HepG2 (cell line): ENCODE data around the gene SPRN. TPM values are rescaled to one million over a fixed set of nuclear protein-coding genes. Genes with fewer than 3 reads are reported as not detected.

ENCODE experiments used
- ATAC-seq: fragments of 200-7000 bp; cut with Tn5 transposase; 3 replicates; pipeline ENCODE4 v1.9.1; 2020; ENCODE audit warnings: mild to moderate bottlenecking, moderate library complexity
- BruUV-seq: library from RNA; stranded (reverse); fragments of 400-500 nt; replicated peaks from 2 replicates; lab custom pipeline; 2021; lab: Mats Ljungman, UMichigan
- CTCF ChIA-PET: fragments of 300-600 bp; formaldehyde crosslinking; extraction: SDS; loops from one replicate; lab custom pipeline; 2021; ENCODE audit warnings: low total read pairs, inconsistent platforms, low intra/inter-chr PET ratio; lab: Yijun Ruan, JAX
- POLR2A ChIA-PET: fragments of 350-600 bp; sonication (Branson Sonifier 250); formaldehyde crosslinking; loops from one replicate; lab custom pipeline; 2020; ENCODE audit warnings: antibody characterized with exemption, inconsistent platforms; lab: Yijun Ruan, JAX
- DNase-seq: peaks from one replicate; pipeline ENCODE4 v3.0.0-alpha.2; 2015; ENCODE audit warnings: low spot score
- FAIRE-seq: peaks from 3 replicates; lab custom pipeline; 2011; peaks lifted over from hg19 to GRCh38; lab: Jason Lieb, UNC
- H2AFZ ChIP-seq: one replicate; pipeline ENCODE4 v1.6.1; 2011; ENCODE audit warnings: low read length, inconsistent platforms
- H3K27ac ChIP-seq: fragments of 300-600 bp; 3 replicates; pipeline ENCODE4 v1.8.0; 2011; ENCODE audit warnings: mixed run types, mild to moderate bottlenecking, mixed read lengths, low read length, inconsistent platforms; ENCODE audit not compliant: insufficient read depth; ENCODE audit errors: extremely low read length
- H3K27me3 ChIP-seq, 2 experiments: fragments of 200-600 bp in 1 of 2; 2 replicates in 1 of 2; 3 replicates in 1 of 2; pipeline versions ENCODE4 v1.6.0 to v1.8.0; 2011; ENCODE audit warnings: low read length in 2 of 2, mild to moderate bottlenecking in 2 of 2, moderate library complexity in 2 of 2, inconsistent platforms in 1 of 2; ENCODE audit not compliant: insufficient read depth in 2 of 2, control insufficient read depth in 1 of 2
- H3K36me3 ChIP-seq, 2 experiments: fragments of 200-600 bp in 1 of 2; replicated peaks in 1 of 2; 2 replicates in 1 of 2; 3 replicates in 1 of 2; pipeline versions ENCODE4 v1.5.1 to v1.8.0; 2011; ENCODE audit warnings: low read length in 2 of 2, inconsistent platforms in 1 of 2; ENCODE audit not compliant: insufficient read depth in 2 of 2, control insufficient read depth in 1 of 2
- H3K4me1 ChIP-seq: 2 replicates; pipeline ENCODE4 v1.5.1; 2012; ENCODE audit warnings: low read length, inconsistent platforms; ENCODE audit not compliant: insufficient read depth
- H3K4me2 ChIP-seq: 2 replicates; pipeline ENCODE4 v1.6.0; 2011; ENCODE audit warnings: low read depth, low read length, inconsistent platforms
- H3K4me3 ChIP-seq, 3 experiments: fragments of 200-600 bp in 1 of 3; sonication (generic), shearing (Covaris generic) in 1 of 3; replicated peaks in 1 of 3; 2 replicates each; pipeline ENCODE4 v1.5.1; 2011 to 2016; ENCODE audit warnings: low read length in 3 of 3, inconsistent platforms in 2 of 3, low read depth in 2 of 3, mild to moderate bottlenecking in 2 of 3, control low read depth in 1 of 3, mixed read lengths in 1 of 3; ENCODE audit not compliant: insufficient read depth in 1 of 3
- H3K79me2 ChIP-seq: one replicate; pipeline ENCODE4 v1.6.1; 2011; ENCODE audit warnings: low read length, inconsistent platforms; ENCODE audit not compliant: insufficient read depth
- H3K9ac ChIP-seq: 2 replicates; pipeline ENCODE4 v1.6.0; 2011; ENCODE audit warnings: mild to moderate bottlenecking, low read depth, low read length, inconsistent platforms; ENCODE audit not compliant: insufficient read depth
- H3K9me3 ChIP-seq: 2 replicates; pipeline ENCODE4 v1.5.1; 2012; ENCODE audit warnings: mild to moderate bottlenecking, low read length
- H4K20me1 ChIP-seq: 2 replicates; pipeline ENCODE4 v1.6.0; 2011; ENCODE audit warnings: inconsistent platforms, mild to moderate bottlenecking, low read length, moderate library complexity; ENCODE audit not compliant: insufficient read depth
- BCL3 ChIP-seq: sonication (generic); formaldehyde crosslinking; IDR thresholded peaks from 2 replicates; pipeline ENCODE4 v1.5.1; 2020; ENCODE audit warnings: mild to moderate bottlenecking, missing genetic modification reagents, moderate library complexity
- CBX2 ChIP-seq, 2 experiments: fragments of 200-600 bp in 1 of 2; sonication (generic); formaldehyde crosslinking in 1 of 2; IDR thresholded peaks; 2 replicates each; pipeline versions ENCODE4 v1.7.0 to v1.8.1; 2018 to 2022; ENCODE audit warnings: low read depth in 2 of 2, low read length in 1 of 2, mild to moderate bottlenecking in 1 of 2, missing genetic modification reagents in 1 of 2
- KDM2A ChIP-seq: sonication (generic); formaldehyde crosslinking; IDR thresholded peaks from 2 replicates; pipeline ENCODE4 v1.4.0; 2020; ENCODE audit warnings: low read depth, missing genetic modification reagents, borderline replicate concordance
- KMT2B ChIP-seq: IDR thresholded peaks from 2 replicates; pipeline ENCODE4 v1.6.1; 2016; ENCODE audit warnings: missing genetic modification reagents, missing compliant biosample characterization
- TBL1XR1 ChIP-seq: fragments of 150-350 bp; IDR thresholded peaks from 2 replicates; pipeline ENCODE4 v1.6.1; 2014; ENCODE audit warnings: borderline replicate concordance, low read length; ENCODE audit not compliant: partially characterized antibody
- ZNF362 ChIP-seq: sonication (generic); formaldehyde crosslinking; IDR thresholded peaks from 2 replicates; pipeline ENCODE4 v1.4.0; 2020; ENCODE audit warnings: missing genetic modification reagents, mild to moderate bottlenecking, borderline replicate concordance
- ZNF382 ChIP-seq: sonication (generic); formaldehyde crosslinking; IDR thresholded peaks from 2 replicates; pipeline ENCODE4 v1.5.0; 2020; ENCODE audit warnings: missing genetic modification reagents, mild to moderate bottlenecking, borderline replicate concordance
- ZNF431 ChIP-seq: sonication (generic); formaldehyde crosslinking; IDR thresholded peaks from 2 replicates; pipeline ENCODE4 v1.9.0; 2022; ENCODE audit warnings: missing genetic modification reagents, low read depth, mild to moderate bottlenecking, borderline replicate concordance
- ZNF777 ChIP-seq: sonication (generic); formaldehyde crosslinking; IDR thresholded peaks from 2 replicates; pipeline ENCODE4 v1.4.0; 2020; ENCODE audit warnings: missing genetic modification reagents
- WGBS: methylation state at CpG from one replicate; pipeline ENCODE4 v1.1.6; 2017; ENCODE audit warnings: low lambda C conversion rate; 5-methylcytosine and 5-hydroxymethylcytosine counted together
- in situ Hi-C: cut with HindIII; loops from 2 replicates; pipeline ENCODE4 v1.10.0; 2017; ENCODE audit warnings: low pct_unique_long_range_greater_than_20kb; ENCODE audit not compliant: extremely low pct_ligation_motif_present
- intact Hi-C: fragments of 100-400 bp; cut with micrococcal nuclease; formaldehyde crosslinking; loops from one replicate; pipeline ENCODE4 v1.10.0; 2022; ENCODE audit not compliant: unreplicated experiment
- polyA plus RNA-seq, 8 experiments: library from polyadenylated mRNA; depleted of rRNA in 3 of 8; stranded (reverse) in 7 of 8; unstranded in 1 of 8; fragments of >200 nt; fragmentation: Illumina TruSeq in 4 of 8; extraction: Trizol in 4 of 8; gene quantifications; 2 replicates each; pipeline versions ENCODE4 v1.2.1 to v1.2.3, GENCODE V29; 2011 to 2016; ENCODE audit warnings: low read depth in 4 of 8, missing spikeins in 1 of 8, mixed read lengths in 1 of 8; ENCODE audit not compliant: insufficient read depth in 1 of 8
- total RNA-seq, 5 experiments: library from RNA; depleted of rRNA; stranded (reverse); fragments of >200 nt; fragmentation: Illumina TruSeq; extraction: Trizol; gene quantifications; 2 replicates each; pipeline ENCODE4 v1.2.3, GENCODE V29; 2016; ENCODE audit warnings: low read depth in 1 of 5

Gene SPRN
- total and polyA plus RNA-seq, 2 of the 13 experiments (the other 11 are each of a cell fraction or from before 2014, with no cell fraction given): not detected

- H3K4me3 ChIP-seq: no peak overlapping the region
- H3K9ac ChIP-seq: no peak overlapping the region
- ATAC-seq: no peak
- no peaks in the 10 kb centered on the region for H3K79me2 ChIP-seq
- BruUV-seq: no TSS peak
- in situ Hi-C loops: no loop called here
- H3K27me3 ChIP-seq: no peaks in the 10 kb centered on the region
- CTCF ChIA-PET: no interaction called here
- POLR2A ChIA-PET: no interaction called here
- peaks cover 9% of the 10 kb centered on the region; the same call in 1 of the 2 replicates for H3K9me3 ChIP-seq
- intact Hi-C loops: no loop called here
- DNase-seq: no peak
- TF ChIP-seq ZNF362 (CRISPR knock-in tag): no peak
- no peak for TF ChIP-seq ZNF777 (CRISPR knock-in tag)
- no peak for TF ChIP-seq ZNF431 (CRISPR knock-in tag)
- TF ChIP-seq, all 625 proteins: peak for 0
- Histone ChIP-seq H3K4me1 (no peaks in the 10 kb centered on the region), H3K27ac (no peak overlapping the region), H3K36me3 (no peaks in the 10 kb centered on the region), H4K20me1 (no peaks in the 10 kb centered on the region), H3K4me2 (no peak overlapping the region), H2AFZ (no peak overlapping the region)
- FAIRE-seq: no peak
- WGBS: 50% methylated on average over 4 of the region's 23 CpGs
These were observed 18.0 kb upstream of the SPRN start for GRCh38 chr10:133442191-133442966.

- H3K79me2 ChIP-seq: no peaks in the 10 kb centered on the region
- FAIRE-seq: no peak
- TF ChIP-seq KDM2A (CRISPR knock-in tag) (no peak), KMT2B (CRISPR knock-in tag) (no peak), BCL3 (CRISPR knock-in tag) (no peak), TBL1XR1 (no peak), CBX2 (IDR thresholded peaks at IDR 0.05; ENCODE audit: low read depth, low read length) (no peak), CBX2 (CRISPR knock-in tag; IDR thresholded peaks at IDR 0.05; ENCODE audit: low read depth) (no peak), ZNF382 (no peak)
- H3K9ac ChIP-seq: no peak overlapping the region
- ChIA-PET CTCF (no interaction called here), POLR2A (no interaction called here)
- no peak overlapping the region for H3K4me2 ChIP-seq
- H3K4me1 ChIP-seq: no peaks in the 10 kb centered on the region
- no peak overlapping the region for H3K27ac ChIP-seq
- H3K9me3 ChIP-seq: peaks cover 4% of the 10 kb centered on the region; the same call in 1 of the 2 replicates
- intact Hi-C loops (no loop called here), in situ Hi-C loops (no loop called here)
- H4K20me1 ChIP-seq: no peaks in the 10 kb centered on the region
- DNase-seq: no peak
- ATAC-seq: no peak
- no peaks in the 10 kb centered on the region for H3K27me3 ChIP-seq
- no TSS peak for BruUV-seq
- H3K36me3 ChIP-seq: no peaks in the 10 kb centered on the region
- WGBS: 80% methylated on average over 1 of the region's 12 CpGs
- H3K4me3 ChIP-seq: no peak overlapping the region
- no peak overlapping the region for H2AFZ ChIP-seq
These were observed 17.4 kb upstream of the SPRN start for GRCh38 chr10:133441780-133442179.
